Activated CD8-positive, alpha-beta memory T cell treated with anti-CD3 and anti-CD28 coated beads for 1 hour (primary cell): Measurements from ENCODE around the gene GTF2F2.
A peak's percentile ranks its signal among the peaks of the same experiment; 100 is the strongest.
"Not testable (repeated sequence)": the region's sequence is repeated elsewhere in the genome, so short reads cannot be mapped to it uniquely, and the experiment has no call there.

Experiments used
- DNase-seq, 2 donors: peaks; one replicate each; pipeline ENCODE4 v3.0.0-alpha.2; 2020; ENCODE audit warnings: low read depth in 1 of 2; ENCODE audit errors: extremely low read depth in 1 of 2

GTF2F2 gene

DNA sequence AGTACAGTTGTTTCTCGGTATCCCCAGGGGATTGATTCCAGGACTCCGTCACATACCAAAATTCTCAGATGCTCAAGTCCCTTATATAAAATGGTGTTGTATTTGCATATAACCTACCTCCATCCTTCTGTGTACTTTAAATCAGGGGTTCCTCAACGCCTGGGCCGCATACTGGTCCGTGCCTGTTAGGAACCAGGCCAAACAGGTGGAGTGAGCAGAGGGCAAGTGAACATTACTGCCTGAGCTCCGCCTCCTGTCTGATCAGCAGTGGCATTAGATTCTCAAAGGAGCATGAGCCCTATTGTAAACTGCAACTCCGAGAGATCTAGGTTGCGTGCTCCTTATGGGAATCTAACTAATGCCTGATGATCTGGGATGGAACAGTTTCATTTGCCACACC, 122.8 kb downstream of the GTF2F2 start:
- DNase-seq = no peak

DNA sequence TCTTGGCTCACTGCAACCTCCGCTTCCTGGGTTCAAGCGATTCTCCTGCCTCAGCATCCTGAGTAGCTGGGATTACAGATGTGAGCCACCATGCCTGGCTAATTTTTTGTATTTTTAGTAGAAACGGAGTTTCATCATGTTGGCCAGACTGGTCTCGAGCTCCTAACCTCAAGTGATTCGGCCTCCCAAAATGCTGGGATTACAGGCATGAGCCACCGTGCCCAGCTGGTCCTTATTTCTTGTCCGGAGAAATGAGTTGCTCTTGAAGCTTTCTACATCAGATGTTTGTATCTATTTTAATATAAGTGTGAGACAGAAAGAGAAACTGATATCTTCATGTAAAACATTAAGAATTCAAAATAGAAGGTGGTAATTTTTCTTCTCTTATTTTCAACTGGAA, 124.4 kb downstream of the GTF2F2 start:
- DNase-seq = not testable (repeated sequence)

DNA sequence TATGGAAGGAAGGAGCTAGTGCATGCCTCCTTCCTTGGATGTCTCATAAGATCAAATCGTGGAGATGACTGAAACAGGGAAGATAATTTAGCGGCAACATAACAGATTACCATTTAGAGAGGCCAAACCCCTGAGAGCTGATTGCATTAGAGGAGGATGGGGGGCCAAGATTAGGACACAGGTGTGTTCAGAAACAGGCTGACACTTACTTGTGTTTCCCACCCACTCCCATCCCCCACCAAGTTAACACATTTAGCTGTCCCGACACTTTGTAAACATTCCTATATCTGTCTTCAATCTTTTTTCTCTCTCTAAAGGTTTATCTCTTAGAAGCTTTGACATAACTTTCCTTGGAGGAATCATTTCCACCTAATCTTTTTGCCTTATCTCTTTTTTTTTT, 129.4 kb downstream of the GTF2F2 start:
- no peak for DNase-seq

DNA sequence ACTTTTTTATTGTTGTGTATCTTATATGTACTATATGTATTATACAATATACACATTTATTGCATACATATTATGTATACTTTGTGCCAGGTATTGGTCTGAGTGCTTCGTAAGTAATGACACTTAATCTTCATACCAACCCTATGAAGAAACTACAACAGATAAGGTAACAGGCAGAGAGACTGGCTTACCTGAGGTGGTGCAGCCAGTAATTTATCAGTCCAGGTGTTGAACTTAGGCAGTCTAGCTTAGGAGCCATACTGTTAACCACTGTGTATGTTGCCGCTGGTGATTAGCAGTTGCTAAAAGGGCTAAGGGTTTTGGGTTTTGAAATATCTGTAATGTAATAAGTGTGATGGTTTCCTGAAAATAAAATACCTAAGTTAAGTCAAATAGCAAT, 134.1 kb downstream of the GTF2F2 start:
- no peak for DNase-seq

DNA sequence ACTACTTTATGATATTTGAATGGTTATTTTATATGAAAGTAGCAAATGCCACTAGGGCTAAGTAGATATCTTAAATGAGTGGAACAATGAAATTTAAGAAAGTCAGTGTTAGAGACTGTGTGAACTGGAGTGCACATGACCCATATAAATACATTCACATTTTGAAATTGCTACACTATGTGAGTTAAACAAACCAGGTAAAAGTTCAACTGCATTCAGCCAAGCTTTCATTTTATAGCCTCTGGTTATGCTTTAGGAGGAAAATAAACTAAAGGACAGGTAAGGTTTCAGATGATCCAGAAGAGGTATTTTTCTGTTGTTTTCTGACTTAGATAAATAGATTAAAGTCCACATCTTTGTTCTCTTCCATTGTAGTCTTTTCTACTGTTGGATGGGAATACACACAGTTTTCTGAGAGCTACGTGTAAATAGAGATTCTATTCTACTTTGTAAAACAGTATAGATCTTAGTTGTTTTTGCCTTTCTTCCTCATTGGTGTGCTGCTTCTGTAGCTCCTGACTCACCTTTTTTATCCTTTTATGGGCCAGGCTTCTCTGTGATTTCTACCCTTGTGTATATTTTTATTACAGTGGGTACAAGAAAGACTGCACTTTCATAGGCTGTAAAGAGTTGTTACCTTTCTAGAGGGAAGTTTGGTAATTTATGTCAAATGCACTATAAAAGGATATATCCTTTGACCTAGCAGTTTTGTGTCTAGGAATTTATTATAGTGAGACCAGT, 135.1 kb downstream of the GTF2F2 start:
- DNase-seq = no peak

DNA sequence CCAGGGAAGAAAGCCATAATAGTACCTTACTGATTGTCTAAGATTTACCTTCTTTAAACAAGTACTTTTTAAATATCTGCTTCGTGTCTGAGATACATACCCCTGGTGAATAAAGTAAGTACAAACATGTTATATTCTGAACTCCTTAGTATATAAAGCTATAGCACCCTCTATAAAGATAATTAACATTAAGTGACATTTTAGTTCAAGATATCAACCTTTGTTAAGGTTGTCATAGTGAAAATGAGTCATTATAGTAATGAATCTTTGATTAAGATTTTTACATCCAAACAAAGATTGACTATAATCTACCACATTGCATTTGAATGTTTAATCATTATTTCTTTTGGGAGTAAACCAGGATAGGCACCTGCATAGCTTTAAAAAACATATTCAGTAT, 135.9 kb downstream of the GTF2F2 start:
- no peak for DNase-seq

DNA sequence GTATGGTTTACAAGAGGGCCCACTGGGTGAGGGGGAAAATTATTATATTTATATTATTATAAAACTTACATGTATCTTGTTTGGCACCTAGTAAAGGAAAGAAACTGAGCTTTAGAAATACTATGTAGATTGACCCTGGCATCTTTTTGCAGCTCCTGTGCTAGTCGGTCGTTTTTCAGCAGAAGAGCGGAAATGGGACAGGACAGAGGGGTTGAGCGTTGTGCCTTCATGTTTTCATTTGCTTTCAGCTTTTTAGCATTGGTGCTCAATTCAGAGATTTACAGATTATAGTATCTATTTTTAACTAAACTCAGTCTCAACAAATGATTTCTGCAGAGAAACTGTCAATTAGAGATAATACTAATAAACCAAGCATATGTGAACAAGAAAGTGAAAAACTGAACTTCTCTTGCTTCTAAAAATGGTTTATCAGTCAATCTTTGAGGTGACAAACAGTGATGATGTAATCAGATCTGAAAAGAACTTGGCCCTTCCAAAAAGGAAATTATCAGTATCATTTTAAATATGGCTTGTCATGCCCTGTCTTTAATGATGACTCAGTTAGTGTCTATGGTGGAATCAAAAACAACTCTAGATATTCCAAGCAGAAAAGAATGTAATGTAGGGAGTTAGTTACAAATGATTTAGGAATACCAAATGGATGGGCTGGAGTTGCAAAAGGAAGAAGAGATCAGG, 137.5 kb downstream of the GTF2F2 start:
- DNase-seq = no peak

DNA sequence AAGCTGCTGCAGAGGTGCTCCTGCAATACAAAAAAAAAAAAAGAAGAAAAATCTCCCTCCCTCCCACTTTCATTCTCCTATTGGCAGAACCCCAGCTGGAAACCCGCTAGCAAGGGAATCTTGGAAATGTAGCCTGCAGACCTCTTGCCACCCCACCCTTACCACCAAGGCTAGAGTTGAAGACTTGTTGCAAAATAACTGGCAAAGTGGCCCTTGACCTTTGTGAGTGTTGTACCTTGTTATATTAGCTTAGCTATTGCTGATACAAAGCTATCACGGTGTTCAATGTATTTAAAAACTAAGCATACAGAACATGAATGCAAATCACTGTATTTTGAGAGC, 138.0 kb downstream of the GTF2F2 start:
- DNase-seq = no peak

DNA sequence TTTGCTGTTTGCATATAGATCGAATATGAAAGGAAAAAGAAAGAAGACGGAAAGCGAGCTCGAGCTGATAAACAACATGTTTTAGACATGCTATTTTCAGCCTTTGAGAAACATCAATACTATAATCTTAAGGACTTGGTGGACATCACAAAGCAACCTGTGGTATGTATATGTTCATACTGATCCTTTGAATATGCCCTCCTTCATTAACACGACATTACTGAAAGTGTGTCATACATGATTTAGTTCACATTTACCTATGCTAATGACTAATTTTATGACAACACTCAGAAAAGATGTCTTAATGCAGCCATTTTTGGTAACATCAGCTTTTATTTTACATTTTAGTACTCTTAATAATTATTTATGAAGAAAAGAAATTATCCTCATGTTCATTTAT, 146.9 kb downstream of the GTF2F2 start:
- DNase-seq = no peak

DNA sequence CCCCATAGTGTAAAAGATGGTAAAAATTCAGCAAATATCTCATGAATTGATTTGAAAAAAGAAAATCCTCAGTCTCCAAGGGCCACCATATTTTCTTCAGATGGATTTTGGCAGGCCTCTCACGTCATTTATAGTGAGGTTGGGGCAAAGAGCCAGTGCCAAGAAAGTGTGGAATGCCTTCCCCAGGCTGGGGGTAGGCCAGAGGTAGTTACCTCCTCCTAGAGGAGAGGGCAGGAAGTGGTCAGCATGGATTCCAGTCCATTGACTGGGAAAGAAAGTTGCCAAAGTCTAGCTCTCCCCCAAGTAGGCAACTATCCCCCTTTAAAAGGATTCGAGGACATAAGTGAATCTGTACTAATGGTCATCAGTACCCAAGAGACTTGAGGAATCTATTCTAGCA, 148.9 kb downstream of the GTF2F2 start:
- no peak for DNase-seq

DNA sequence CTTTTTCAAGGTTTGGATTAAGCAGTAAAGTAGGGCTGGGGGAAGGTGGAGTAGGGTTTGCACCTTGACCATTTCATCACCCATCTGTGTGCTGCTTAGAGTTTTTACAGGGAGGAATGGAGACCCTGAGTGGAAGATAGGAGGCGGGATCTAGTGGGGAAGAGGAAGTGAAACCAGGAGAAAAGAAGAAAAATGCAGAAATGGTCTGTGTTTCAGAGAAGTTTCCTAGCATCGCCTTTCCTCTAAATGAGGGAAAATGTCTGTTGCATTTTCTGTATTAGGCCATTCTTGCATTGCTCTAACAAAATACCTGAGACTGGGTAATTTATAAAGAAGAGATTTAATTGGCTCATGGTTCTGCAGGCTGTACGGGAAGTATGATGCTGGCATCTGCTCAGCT, 156.6 kb downstream of the GTF2F2 start:
- no peak for DNase-seq

DNA sequence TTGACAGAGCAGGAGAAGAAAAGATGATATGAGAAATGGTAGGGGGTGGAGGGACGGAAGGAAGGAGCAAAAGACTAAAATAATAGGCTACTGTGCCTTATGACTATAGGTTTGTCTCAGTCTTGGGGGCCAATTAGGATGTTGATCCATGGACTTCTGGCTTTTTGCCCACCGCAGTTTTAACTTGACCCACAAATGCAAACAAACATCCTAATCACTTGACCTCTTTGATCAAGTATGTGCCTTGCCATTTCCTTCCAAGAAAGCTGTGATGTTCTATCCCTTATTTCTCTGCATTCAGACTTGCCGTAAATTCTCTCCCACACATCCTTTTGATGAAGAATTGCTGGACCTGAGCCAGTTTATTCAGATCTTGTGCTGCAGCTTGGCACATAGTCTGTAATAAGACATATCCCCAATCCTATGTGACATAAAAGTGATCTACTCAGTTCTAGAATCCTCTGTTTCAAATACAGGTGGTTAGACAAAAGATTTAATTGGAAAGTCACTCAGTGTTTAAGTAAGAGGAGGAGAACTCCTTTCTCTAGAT, 157.9 kb downstream of the GTF2F2 start:
- DNase-seq = no peak

DNA sequence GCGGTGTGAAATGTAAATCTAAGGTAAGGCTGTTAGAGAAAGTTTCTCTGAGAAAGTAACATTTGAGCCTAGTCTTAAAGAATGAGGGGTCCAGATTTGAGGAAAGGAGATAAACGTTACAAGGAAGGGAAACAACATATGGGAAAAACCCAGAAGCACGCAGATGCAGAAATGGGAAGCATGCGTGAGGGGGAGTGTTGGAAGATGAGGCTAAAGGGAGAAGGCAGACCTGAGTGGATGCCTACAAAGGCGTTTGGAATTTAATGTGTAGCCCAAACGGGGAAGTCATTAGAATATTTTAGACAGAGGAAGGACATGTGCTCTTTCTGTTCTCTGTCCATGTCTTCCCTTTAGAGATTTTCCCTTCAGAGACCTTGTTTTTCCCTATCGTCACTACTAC, 159.7 kb downstream of the GTF2F2 start:
- no peak for DNase-seq

DNA sequence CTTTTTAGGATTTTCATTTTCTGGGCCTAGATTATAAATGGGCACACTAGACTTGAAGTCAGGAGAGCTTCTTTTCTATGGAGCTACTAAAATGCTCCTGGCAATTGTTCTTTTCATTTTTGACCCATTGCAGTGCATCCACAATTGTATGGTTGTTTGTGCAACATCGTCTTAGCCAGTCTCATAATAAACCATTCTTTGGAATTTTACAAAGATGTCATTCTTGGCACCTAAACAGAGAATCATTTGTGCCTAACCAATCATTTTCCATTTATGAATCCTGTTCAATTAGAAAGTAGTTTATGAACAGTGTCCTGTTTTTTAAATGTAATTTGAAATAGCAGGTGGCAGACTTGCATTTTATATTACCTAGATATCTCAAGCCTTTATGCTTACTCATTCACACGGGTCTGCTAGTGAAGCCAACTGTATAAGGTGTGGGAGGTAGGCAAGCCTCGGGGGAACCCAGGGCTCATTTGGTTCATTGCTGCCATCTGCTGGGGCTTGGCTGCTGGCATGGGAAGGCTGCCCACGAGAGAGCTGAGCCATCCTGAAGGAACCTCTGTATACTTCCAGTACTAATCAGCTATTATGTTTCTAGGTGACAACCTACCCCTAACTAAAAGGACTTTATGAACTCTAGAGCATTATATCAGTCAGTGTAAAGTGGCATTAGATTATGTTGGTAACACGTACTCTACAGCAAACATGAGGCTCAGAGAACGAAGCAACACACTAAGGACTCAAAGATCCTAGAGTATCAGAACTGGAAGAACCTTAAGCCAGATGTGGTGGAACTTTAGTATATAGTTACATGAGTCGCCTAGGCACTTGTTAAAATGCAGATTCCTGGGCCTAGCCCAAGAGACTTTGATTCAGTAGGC, 160.7 kb downstream of the GTF2F2 start:
- DNase-seq = peak in 1 of 2 donors; percentile 7

DNA sequence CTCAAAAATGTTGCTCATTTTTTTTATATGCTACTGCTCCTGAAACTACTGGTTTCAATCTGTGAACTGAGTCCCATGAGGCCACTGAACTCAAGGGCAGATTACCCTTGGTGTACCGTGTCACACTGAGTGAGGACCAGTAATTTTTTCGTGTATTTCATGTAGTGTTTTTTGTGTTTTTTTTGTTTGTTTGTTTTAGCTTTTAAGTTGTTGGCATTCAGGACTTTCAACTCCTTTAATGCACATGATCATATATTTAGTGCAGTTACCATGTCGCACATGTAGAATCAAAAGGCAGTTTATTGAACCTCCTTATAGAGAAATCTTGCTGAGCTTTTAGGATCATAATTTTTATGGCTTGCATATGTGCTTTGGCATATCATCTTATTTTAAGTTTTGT, 162.7 kb downstream of the GTF2F2 start:
- DNase-seq = no peak

DNA sequence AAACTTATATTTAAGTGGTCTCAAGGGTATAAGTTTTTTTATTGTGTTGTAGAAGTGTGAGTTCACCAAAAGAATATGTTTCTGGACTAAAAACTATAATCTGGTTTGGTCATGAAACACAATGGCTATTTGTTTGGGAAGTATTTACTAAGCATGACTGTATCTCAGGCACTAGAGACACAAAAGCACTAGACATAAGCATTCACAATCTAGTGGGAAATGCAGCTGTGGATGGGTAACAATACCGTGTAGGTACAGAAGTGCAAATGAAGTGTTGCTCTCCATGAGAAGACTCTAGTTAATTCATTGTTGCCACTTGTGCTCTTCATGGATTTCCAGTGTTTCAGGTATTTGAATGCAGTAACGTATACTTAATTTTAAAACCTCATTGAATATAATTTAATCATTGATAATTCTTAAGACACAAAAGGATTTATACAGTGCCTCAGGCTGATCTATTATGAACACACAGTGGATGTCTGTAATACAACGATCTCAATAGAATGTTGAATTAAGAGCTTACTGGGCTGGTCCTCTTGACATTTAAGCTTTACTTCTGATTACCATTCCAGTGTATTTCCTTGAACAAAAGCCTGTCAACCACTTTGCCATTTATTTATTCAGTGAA, 169.7 kb downstream of the GTF2F2 start:
- no peak for DNase-seq

DNA sequence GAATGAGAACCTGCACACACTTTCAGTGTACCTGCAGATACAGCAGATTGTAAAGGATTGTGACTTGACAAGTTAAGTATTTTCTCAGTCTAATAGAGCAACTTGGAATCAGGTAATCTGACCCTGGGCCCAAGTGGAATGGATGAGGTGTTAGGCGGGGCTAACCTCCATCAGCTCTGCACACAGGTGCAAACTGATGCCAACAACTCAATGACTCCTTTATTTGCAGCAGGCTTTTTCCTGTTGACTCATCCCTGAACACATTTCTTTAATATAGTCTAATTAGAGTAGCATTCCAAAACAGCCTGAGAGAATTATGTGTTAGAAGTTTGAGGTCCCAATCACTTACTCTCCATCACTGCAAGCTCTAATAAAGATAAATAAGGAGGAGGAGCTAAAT, 171.9 kb downstream of the GTF2F2 start:
- DNase-seq = no peak

DNA sequence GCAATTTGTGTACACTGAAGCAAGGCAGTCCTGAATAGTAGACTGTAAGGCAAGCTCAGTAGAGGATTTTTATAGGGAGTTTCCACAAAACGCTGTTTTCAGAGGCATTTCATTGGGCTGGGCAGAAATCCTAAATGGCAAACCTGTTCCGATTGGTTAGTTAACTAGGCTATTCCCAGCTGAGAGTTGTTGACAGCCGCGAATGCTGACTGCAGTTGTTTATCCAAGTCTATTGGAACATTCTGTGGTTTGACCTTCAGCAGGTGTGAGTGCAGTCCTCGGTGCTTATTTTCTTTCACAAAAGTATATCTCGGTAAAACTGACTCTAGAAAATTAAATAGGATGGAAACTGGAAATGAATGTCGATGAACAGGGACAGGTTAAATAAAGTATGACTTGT, 175.2 kb downstream of the GTF2F2 start:
- no peak for DNase-seq

DNA sequence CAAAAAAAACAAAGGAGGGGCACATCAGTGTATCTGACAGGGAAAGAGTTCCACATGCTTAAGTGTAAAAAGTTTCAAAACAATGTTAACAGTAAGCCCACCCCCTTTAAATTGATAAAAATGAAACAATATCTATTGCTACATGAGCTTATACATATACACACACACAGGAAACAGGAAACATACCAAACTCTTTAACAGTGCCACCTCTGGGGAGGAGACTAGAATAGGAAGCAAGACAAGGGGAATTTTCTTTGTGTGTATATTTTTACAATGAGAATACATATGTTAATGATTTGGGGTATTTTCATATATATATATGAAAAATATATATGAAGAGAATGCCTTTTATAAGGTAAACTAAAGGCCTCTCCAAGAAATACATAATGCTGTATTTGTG, 175.9 kb downstream of the GTF2F2 start:
- DNase-seq = no peak

DNA sequence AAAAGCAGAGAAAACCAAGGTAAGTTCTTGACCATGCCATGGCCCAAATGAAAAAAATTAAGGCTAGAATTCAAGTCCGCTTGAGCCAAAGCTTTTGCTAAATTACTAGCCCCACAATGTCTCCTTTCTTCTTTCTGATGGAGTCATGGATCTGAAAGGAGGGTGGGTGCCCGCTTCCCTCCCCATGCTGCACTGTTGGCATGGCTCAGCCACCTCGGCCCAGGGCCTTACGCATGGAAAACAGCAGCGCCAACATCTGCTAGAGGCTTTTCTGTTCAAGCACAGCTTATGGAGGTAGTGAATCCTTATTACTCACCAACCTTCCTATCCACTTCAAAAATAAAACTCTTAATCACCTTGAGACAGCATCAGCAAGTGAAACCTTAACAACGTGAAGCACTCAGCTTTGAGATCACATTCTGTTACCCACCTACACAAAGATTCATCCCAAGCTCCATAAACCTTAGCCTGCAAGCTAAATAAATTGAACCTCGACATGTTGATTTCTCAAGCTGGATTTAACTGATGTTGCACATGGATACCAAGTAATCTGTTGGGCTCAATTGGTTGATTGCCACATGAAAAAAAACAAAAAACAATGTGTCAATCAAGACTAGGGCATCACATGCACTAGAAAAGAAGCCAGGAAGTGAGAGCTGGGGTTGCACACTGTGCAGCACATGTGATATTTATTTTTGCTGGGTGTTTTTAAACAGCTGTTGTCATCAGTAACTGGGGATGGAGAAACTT, 177.3 kb downstream of the GTF2F2 start:
- no peak for DNase-seq

DNA sequence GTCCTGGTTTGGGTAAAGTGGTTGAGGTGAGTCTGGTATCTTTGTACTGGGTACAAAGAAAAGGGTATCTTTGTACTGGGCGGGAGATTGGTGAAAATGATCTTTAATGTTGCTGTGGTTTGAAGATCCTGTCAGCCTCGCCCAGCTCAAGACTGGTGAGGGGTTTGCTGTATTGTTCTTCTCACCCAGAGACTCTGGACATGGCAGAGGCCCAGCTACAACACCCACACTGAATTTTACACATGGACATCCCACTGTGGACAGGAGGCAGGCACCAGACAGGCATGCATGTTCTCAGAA, 177.8 kb downstream of the GTF2F2 start:
- DNase-seq = no peak
